ENCODE results near the gene RHOF.

DNA sequence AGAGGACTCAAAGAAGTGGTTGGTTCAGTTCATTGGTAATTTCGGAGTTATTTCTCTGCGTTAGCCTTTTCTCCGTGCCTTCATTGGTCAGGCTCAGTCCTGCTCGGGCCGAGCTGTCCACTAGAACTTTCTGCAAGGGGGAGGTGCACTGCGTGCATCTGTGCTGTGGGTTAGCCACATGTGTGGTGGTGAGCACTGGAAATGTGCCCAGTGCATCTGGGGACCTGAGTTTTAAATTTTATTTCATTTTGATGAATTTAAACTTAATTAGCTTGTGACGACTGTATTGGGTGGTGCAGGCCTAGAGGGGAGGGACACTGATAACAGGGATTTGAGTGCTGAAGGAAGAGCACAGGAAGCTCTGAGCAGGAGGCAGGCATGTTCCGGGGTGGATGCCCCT is 34.8 kb upstream of the RHOF start:
- TF ChIP-seq, protein P1, sequence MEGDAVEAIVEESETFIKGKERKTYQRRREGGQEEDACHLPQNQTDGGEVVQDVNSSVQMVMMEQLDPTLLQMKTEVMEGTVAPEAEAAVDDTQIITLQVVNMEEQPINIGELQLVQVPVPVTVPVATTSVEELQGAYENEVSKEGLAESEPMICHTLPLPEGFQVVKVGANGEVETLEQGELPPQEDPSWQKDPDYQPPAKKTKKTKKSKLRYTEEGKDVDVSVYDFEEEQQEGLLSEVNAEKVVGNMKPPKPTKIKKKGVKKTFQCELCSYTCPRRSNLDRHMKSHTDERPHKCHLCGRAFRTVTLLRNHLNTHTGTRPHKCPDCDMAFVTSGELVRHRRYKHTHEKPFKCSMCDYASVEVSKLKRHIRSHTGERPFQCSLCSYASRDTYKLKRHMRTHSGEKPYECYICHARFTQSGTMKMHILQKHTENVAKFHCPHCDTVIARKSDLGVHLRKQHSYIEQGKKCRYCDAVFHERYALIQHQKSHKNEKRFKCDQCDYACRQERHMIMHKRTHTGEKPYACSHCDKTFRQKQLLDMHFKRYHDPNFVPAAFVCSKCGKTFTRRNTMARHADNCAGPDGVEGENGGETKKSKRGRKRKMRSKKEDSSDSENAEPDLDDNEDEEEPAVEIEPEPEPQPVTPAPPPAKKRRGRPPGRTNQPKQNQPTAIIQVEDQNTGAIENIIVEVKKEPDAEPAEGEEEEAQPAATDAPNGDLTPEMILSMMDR (IDR thresholded peaks at IDR 0.05): no peak
- TF ChIP-seq POLR2A (IDR thresholded peaks at IDR 0.05): no peak

Measured in heart left ventricle (tissue), 13 donors.